ENCODE data around the gene SCG2.
A peak's percentile ranks its signal among the peaks of the same experiment; 100 is the strongest.

SCG2 gene, protein sequence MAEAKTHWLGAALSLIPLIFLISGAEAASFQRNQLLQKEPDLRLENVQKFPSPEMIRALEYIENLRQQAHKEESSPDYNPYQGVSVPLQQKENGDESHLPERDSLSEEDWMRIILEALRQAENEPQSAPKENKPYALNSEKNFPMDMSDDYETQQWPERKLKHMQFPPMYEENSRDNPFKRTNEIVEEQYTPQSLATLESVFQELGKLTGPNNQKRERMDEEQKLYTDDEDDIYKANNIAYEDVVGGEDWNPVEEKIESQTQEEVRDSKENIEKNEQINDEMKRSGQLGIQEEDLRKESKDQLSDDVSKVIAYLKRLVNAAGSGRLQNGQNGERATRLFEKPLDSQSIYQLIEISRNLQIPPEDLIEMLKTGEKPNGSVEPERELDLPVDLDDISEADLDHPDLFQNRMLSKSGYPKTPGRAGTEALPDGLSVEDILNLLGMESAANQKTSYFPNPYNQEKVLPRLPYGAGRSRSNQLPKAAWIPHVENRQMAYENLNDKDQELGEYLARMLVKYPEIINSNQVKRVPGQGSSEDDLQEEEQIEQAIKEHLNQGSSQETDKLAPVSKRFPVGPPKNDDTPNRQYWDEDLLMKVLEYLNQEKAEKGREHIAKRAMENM

DNA sequence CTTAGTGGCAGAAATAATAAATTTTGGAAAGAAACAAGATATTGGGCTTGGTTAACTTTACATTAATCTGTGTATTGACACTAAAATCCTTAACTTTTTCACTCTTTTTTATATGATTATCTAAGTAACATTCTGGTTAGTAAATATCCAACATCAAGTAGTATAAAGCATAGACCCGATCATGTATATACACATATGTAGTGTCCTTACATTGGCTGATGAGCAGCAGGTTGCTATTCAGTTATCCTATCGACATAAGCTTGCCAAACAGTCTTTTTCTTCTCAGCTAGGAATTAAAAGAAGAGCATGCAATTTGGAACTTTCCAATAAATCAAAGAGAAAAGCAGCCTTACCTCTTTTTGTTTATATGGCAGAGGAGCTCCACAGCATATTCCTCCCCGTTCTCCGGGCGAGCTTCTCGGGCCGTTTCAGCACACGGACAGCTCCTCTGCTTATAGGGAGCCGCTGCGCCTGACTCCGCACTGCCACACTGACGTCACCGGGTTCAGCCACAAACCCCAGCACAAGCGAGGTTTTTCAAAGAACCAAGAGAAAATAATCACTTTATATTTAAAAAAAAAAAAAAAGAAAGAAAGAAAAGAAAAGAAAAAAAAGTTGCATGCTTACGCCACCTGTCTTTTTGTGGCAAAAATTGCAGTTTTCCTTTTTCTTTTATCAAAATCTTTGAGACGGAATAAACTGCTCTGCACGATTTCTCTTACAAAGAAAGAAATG lies at the start of gene SCG2:
Gene SCG2, minus strand, starts transcription at position 430 of the 735 bp plus-strand sequence. CDS start 3,079 bp downstream, outside the sequence.
- peak; percentile 58 to 65 for DNase-seq

- DNase-seq: no peak
Observed at GRCh38 chr2:223649554-223650533, 47.7 kb upstream of the SCG2 start.

- no peak for DNase-seq
Observed at GRCh38 chr2:223648755-223649154, 46.6 kb upstream of the SCG2 start.

GRCh38 chr2:223647258-223647952 lies 45.2 kb upstream of the SCG2 start:
- DNase-seq: no peak

DNA sequence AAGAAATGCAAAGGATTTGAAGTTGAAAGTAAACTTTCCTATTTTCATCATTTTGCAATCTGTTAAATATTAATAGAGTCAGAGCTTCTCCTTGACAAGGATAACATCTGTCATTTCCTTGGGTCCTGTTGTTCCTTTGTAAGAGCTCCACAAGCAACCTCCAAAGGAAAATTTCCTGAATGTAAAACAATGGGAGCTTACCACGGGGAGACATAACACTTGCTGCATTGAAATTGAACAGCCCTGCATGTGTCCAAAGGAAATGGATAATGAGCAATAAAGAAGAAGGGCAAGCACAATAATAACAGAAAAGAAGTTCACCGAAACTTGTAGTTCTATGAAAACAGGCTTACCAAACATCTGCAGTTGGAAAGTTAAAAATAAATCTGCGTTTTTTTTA lies 42.0 kb upstream of the SCG2 start:
- DNase-seq: no peak

- no peak for DNase-seq
Observed at GRCh38 chr2:223643309-223643708, 41.1 kb upstream of the SCG2 start.

- no peak for DNase-seq
Observed at GRCh38 chr2:223642506-223642905, 40.3 kb upstream of the SCG2 start.

GRCh38 chr2:223641082-223641481 lies 38.9 kb upstream of the SCG2 start:
- DNase-seq: no peak

DNA sequence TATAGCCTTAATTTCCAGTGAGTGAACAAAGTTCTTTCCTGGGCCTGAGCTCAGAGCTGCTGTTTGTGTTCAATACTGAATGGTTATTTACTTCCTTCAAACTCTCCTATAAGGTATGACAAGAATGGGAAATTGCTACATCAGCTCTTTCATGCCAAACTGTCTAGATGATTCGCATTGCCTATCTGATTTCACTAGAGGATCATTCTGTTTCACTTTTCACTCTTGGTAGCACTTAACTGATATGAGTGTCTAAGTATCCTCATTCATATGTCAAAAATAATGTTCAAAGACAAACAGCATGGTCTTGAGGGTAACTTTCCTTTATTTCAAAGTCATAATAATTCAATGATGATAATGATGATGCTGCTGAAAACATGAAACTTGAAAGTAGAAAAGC lies 32.9 kb upstream of the SCG2 start:
- no peak for DNase-seq

DNA sequence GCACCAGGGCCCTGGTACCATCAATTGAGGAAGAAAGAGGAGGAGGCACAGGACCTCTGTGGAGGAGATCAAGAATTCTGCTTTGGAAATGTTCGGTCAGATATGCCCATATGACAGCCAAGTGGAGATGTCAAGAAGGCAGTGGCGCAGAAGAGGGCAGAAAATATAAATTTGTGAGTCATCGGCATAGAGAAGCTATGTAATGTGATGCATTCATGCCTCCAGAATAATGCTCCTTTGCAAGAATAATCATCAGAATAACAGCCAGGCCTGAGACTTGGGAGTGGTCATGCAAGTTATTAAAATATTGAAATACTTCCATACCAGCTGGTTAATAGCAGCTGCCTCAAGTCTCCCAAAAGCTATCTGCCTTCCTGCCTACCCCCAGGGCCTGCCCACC lies 32.1 kb upstream of the SCG2 start:
- no peak for DNase-seq

DNA sequence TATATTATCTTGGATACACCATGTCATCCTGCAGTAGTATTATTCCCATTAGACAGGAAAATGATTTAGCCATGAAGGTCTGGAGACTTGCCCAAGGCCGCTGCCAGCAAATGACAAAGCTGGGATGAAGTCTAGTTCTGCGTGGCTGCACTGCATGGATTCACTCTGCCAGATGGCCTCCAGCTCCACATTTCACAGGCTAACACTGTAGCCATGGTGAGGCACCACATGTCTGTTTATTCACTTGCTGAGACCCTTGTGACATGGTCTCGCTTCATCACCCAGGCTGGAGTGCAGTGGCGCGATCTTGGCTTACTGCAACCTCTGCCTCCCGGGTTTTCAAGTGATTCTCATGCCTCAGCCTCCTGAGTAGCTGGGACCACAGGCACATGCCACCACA lies 31.5 kb upstream of the SCG2 start:
- no peak for DNase-seq

DNA sequence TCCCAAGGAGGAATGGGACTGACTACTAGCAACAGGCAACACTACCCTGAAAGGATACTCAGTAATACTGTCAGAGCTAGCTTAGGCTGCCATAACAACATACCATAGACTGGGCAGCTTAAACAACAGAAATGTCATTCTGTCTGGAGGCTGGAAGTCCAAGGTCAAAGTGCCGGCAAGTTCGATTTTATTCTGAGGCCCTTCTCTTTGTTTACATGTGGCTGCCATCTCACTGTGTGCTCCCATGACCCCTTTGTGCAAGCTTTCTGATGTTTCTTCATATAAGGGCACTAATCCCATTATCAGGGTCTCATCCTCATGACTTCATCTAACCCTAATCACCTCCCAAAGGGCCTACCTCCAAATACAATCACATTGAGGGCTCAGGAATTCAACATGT lies 30.7 kb upstream of the SCG2 start:
- no peak for DNase-seq

- no peak for DNase-seq
Observed at GRCh38 chr2:223626716-223627115, 24.6 kb upstream of the SCG2 start.

DNA sequence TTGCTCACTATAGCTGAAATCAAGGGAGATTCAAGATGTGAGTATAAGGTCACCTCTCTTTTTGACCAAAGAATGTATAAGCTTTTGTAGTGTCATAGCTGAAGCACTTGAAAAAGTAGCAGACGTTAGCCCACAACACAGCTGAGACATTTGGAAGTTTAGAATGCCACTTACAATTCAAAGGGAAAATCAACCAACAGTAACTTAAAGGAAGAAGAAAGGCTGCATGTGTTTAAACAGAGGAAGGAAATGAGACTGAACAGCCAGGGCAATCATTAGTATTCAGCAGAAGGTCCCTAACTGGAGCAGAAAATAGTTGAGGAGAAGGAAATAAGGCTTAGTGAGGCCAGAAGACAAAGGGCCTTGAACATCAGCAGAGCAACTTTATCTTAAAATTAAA lies 23.5 kb upstream of the SCG2 start:
- peak in 1 of 2 experiments; percentile 0 for DNase-seq

- DNase-seq: no peak
Observed at GRCh38 chr2:223621901-223622300, 19.7 kb upstream of the SCG2 start.

GRCh38 chr2:223619486-223620129 lies 17.4 kb upstream of the SCG2 start:
- DNase-seq: no peak

DNA sequence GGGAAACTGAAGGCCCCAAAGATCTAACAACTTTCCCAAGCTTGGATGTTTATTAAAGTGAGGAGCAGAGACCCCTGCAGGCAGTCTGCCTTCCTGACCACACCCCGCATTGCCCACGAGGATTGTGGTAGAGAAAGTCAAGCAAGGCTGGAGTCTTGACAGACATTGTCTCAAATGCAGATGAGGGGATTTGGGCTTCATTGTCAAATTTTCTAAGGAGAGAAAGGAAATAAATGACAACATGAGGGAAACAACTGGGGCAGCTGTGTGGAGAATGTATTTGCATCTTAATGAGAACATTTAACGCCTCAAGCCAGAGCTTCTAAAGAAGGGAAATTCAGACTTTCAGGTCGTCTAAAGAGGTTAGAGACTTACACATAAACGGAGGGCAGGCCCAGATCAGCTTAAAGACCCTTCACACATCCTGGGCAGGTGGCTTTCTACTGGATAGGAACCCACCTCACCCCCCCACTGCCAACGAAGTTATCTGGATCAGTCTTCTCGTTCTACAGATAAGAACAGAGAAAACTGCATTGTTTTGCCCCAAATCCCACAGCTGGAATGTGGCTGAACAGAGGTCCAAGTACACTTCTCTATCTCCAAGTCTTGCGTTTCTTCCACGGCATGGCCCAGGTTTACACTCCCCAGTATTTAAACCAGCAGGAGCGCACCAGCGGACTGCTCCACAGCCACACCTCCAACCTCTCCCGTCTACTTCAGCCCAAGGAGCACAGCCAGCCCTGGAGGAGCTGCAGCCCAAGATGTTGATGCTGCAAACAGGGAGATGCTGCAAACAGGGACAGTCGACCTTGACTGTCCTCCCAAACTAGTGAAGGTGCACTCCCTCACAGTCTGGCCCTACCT lies 16.2 kb upstream of the SCG2 start:
- DNase-seq: no peak

DNA sequence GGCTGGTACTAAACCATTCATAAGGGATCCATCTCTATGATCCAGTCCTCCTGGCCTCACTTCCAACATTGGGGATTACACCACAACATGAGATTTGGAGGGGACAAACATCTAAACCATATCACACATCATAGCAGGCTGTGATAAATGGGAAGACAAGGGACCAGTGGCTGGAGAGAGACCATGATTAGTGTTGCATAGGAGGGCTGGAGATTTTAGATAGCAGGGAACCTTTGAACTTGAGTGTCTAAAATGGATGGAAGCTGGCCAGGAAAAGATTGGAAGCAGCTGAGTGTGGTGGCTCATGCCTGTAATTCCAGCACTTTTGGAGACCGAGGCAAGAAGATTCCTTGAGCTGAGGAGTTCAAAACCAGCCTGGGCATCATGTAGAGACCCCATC lies 12.4 kb upstream of the SCG2 start:
- DNase-seq: no peak

GRCh38 chr2:223613017-223613950 lies 11.1 kb upstream of the SCG2 start:
- DNase-seq: no peak
